ENCODE data around the gene DMAP1.

- TF ChIP-seq CTCF (IDR thresholded peaks at IDR 0.05), result no peak
- no peak for TF ChIP-seq POLR2AphosphoS5 (IDR thresholded peaks at IDR 0.05)
- no peak for TF ChIP-seq EP300 (IDR thresholded peaks at IDR 0.05)
These were observed 44.7 kb upstream of the DMAP1 start for GRCh38 chr1:44168520-44169098.
